SK-N-SH (cell line): ENCODE results near the gene FAAP20.

Experiments
- CHD2 ChIP-seq: fragments of 150-350 bp; IDR thresholded peaks from 2 replicates; pipeline ENCODE4 v1.6.1; 2018; ENCODE audit warnings: low read length; ENCODE audit not compliant: partially characterized antibody
- CTCF ChIP-seq: fragments of 200-600 bp; sonication (generic); IDR thresholded peaks from 2 replicates; pipeline ENCODE4 v1.6.1; 2017; ENCODE audit warnings: antibody characterized with exemption, mild to moderate bottlenecking, moderate library complexity
- NFIC ChIP-seq: IDR thresholded peaks from 2 replicates; pipeline ENCODE4 v1.4.0; 2012; ENCODE audit warnings: borderline replicate concordance
- NRF1 ChIP-seq: IDR thresholded peaks from 2 replicates; pipeline ENCODE4 v1.6.1; 2012; ENCODE audit warnings: low read depth, mild to moderate bottlenecking, low read length
- POLR2AphosphoS5 ChIP-seq: IDR thresholded peaks from 2 replicates; pipeline ENCODE4 v1.6.1; 2012; ENCODE audit warnings: low read depth, low read length
- RAD21 ChIP-seq: IDR thresholded peaks from 2 replicates; pipeline ENCODE4 v1.6.1; 2012; ENCODE audit warnings: mild to moderate bottlenecking, low read length
- REST ChIP-seq: IDR thresholded peaks from 2 replicates; pipeline ENCODE4 v1.6.1; 2012; ENCODE audit warnings: mild to moderate bottlenecking, low read depth, low read length, moderate library complexity
- RFX5 ChIP-seq: IDR thresholded peaks from 2 replicates; pipeline ENCODE4 v1.6.1; 2012; ENCODE audit warnings: mild to moderate bottlenecking, improper control_type of control experiment, low read length
- SIN3A ChIP-seq: IDR thresholded peaks from 2 replicates; pipeline ENCODE4 v1.6.1; 2012; ENCODE audit warnings: low read depth, mild to moderate bottlenecking, low read length, moderate library complexity, borderline replicate concordance
- SMC3 ChIP-seq: IDR thresholded peaks from 2 replicates; pipeline ENCODE4 v1.6.1; 2012; ENCODE audit warnings: low read depth, low read length, improper control_type of control experiment
- USF2 ChIP-seq: fragments of 150-350 bp; IDR thresholded peaks from 2 replicates; pipeline ENCODE4 v1.6.1; 2017; ENCODE audit warnings: antibody characterized with exemption, low read length, low read depth, borderline replicate concordance

GRCh38 chr1:2239013-2239370 lies 44.4 kb upstream of the FAAP20 start:
- TF ChIP-seq RAD21, result no peak
- no peak for TF ChIP-seq CTCF
- no peak for TF ChIP-seq SMC3
- no peak for TF ChIP-seq POLR2AphosphoS5
- TF ChIP-seq CHD2, result no peak
- no peak for TF ChIP-seq NFIC
- no peak for TF ChIP-seq NRF1
- no peak for TF ChIP-seq RFX5
- no peak for TF ChIP-seq USF2
- no peak for TF ChIP-seq REST
- no peak for TF ChIP-seq SIN3A
